ENCODE data around the gene ZNF362.

ZNF362 gene

GRCh38 chr1:33256471-33257206 is at the start of gene ZNF362:
Gene ZNF362, plus strand, starts transcription at chr1:33256492. Its CDS starts 14,083 bp downstream, at chr1:33270575.
- Histone ChIP-seq H3K4me1 (ENCODE audit: control insufficient read depth, insufficient read depth, low read length) (peaks cover 28% of the 10 kb centered on the region), H3K27me3 (ENCODE audit: control insufficient read depth, insufficient read depth, low read length) (0 out of 2 replicates have a peak, but pooled peaks cover 2% of the 10 kb centered on the region), H3K27ac (ENCODE audit: low read depth, low read length) (peak within 1 kb of the TSS; percentile 85; the same call in 1 of the 2 replicates), H3K36me3 (ENCODE audit: control insufficient read depth, insufficient read depth, low read length) (no peaks in the 10 kb centered on the region), H3K9ac (ENCODE audit: low read length) (peak within 1 kb of the TSS; percentile 85), H3K9me3 (ENCODE audit: control insufficient read depth, insufficient read depth, low read depth, low read length) (no peaks in the 10 kb centered on the region), H3K4me3 (ENCODE audit: low read depth, low read length) (peak within 1 kb of the TSS; percentile 89)

GRCh38 chr1:33211972-33212371 is 44.3 kb upstream of the ZNF362 start:
- no peak overlapping the region for H3K27ac ChIP-seq (ENCODE audit: low read depth, low read length)
- no peaks in the 10 kb centered on the region for H3K36me3 ChIP-seq (ENCODE audit: control insufficient read depth, insufficient read depth, low read length)
- no peak overlapping the region for H3K4me3 ChIP-seq (ENCODE audit: low read depth, low read length)
- H3K27me3 ChIP-seq (ENCODE audit: control insufficient read depth, insufficient read depth, low read length): no peaks in the 10 kb centered on the region
- H3K9ac ChIP-seq (ENCODE audit: low read length): no peak overlapping the region
- H3K4me1 ChIP-seq (ENCODE audit: control insufficient read depth, insufficient read depth, low read length): no peaks in the 10 kb centered on the region
- H3K9me3 ChIP-seq (ENCODE audit: control insufficient read depth, insufficient read depth, low read depth, low read length): no peaks in the 10 kb centered on the region

- Histone ChIP-seq H3K36me3 (ENCODE audit: control insufficient read depth, insufficient read depth, low read length) (no peaks in the 10 kb centered on the region), H3K4me1 (ENCODE audit: control insufficient read depth, insufficient read depth, low read length) (peaks cover 21% of the 10 kb centered on the region; the same call in 1 of the 2 replicates), H3K27me3 (ENCODE audit: control insufficient read depth, insufficient read depth, low read length) (no peaks in the 10 kb centered on the region), H3K4me3 (ENCODE audit: low read depth, low read length) (no peak overlapping the region), H3K9me3 (ENCODE audit: control insufficient read depth, insufficient read depth, low read depth, low read length) (peaks cover 3% of the 10 kb centered on the region; the same call in 1 of the 2 replicates), H3K9ac (ENCODE audit: low read length) (no peak overlapping the region), H3K27ac (ENCODE audit: low read depth, low read length) (no peak overlapping the region)
Measured at GRCh38 chr1:33219886-33220661, 36.2 kb upstream of the ZNF362 start.

GRCh38 chr1:33220676-33221384 is 35.5 kb upstream of the ZNF362 start:
- Histone ChIP-seq H3K4me1 (ENCODE audit: control insufficient read depth, insufficient read depth, low read length) (peaks cover 21% of the 10 kb centered on the region; the same call in 1 of the 2 replicates), H3K36me3 (ENCODE audit: control insufficient read depth, insufficient read depth, low read length) (no peaks in the 10 kb centered on the region), H3K27me3 (ENCODE audit: control insufficient read depth, insufficient read depth, low read length) (no peaks in the 10 kb centered on the region), H3K27ac (ENCODE audit: low read depth, low read length) (no peak overlapping the region), H3K4me3 (ENCODE audit: low read depth, low read length) (no peak overlapping the region), H3K9me3 (ENCODE audit: control insufficient read depth, insufficient read depth, low read depth, low read length) (peaks cover 3% of the 10 kb centered on the region; the same call in 1 of the 2 replicates), H3K9ac (ENCODE audit: low read length) (no peak overlapping the region)

GRCh38 chr1:33221385-33221758 is 34.9 kb upstream of the ZNF362 start:
- Histone ChIP-seq H3K4me1 (ENCODE audit: control insufficient read depth, insufficient read depth, low read length) (peaks cover 21% of the 10 kb centered on the region; the same call in 1 of the 2 replicates), H3K27me3 (ENCODE audit: control insufficient read depth, insufficient read depth, low read length) (no peaks in the 10 kb centered on the region), H3K4me3 (ENCODE audit: low read depth, low read length) (no peak overlapping the region), H3K9ac (ENCODE audit: low read length) (no peak overlapping the region), H3K27ac (ENCODE audit: low read depth, low read length) (no peak overlapping the region), H3K36me3 (ENCODE audit: control insufficient read depth, insufficient read depth, low read length) (no peaks in the 10 kb centered on the region), H3K9me3 (ENCODE audit: control insufficient read depth, insufficient read depth, low read depth, low read length) (peaks cover 3% of the 10 kb centered on the region; the same call in 1 of the 2 replicates)

- no peak overlapping the region for H3K27ac ChIP-seq (ENCODE audit: low read depth, low read length)
- no peaks in the 10 kb centered on the region for H3K27me3 ChIP-seq (ENCODE audit: control insufficient read depth, insufficient read depth, low read length)
- no peaks in the 10 kb centered on the region for H3K36me3 ChIP-seq (ENCODE audit: control insufficient read depth, insufficient read depth, low read length)
- peaks cover 3% of the 10 kb centered on the region; the same call in 1 of the 2 replicates for H3K9me3 ChIP-seq (ENCODE audit: control insufficient read depth, insufficient read depth, low read depth, low read length)
- H3K9ac ChIP-seq (ENCODE audit: low read length): no peak overlapping the region
- H3K4me3 ChIP-seq (ENCODE audit: low read depth, low read length): no peak overlapping the region
- H3K4me1 ChIP-seq (ENCODE audit: control insufficient read depth, insufficient read depth, low read length): peaks cover 21% of the 10 kb centered on the region; the same call in 1 of the 2 replicates
Measured at GRCh38 chr1:33222381-33222780, 33.9 kb upstream of the ZNF362 start.

- H3K9ac ChIP-seq (ENCODE audit: low read length): no peak overlapping the region
- peaks cover 3% of the 10 kb centered on the region; the same call in 1 of the 2 replicates for H3K9me3 ChIP-seq (ENCODE audit: control insufficient read depth, insufficient read depth, low read depth, low read length)
- no peaks in the 10 kb centered on the region; the same call in 1 of the 2 replicates for H3K27me3 ChIP-seq (ENCODE audit: control insufficient read depth, insufficient read depth, low read length)
- peaks cover 21% of the 10 kb centered on the region; the same call in 1 of the 2 replicates for H3K4me1 ChIP-seq (ENCODE audit: control insufficient read depth, insufficient read depth, low read length)
- H3K36me3 ChIP-seq (ENCODE audit: control insufficient read depth, insufficient read depth, low read length): no peaks in the 10 kb centered on the region
- no peak overlapping the region for H3K4me3 ChIP-seq (ENCODE audit: low read depth, low read length)
- no peak overlapping the region for H3K27ac ChIP-seq (ENCODE audit: low read depth, low read length)
Measured at GRCh38 chr1:33224166-33224707, 32.1 kb upstream of the ZNF362 start.

GRCh38 chr1:33225586-33225985 is 30.7 kb upstream of the ZNF362 start:
- Histone ChIP-seq H3K4me3 (ENCODE audit: low read depth, low read length) (no peak overlapping the region), H3K27ac (ENCODE audit: low read depth, low read length) (no peak overlapping the region), H3K36me3 (ENCODE audit: control insufficient read depth, insufficient read depth, low read length) (no peaks in the 10 kb centered on the region), H3K9ac (ENCODE audit: low read length) (no peak overlapping the region), H3K4me1 (ENCODE audit: control insufficient read depth, insufficient read depth, low read length) (peaks cover 8% of the 10 kb centered on the region; the same call in 1 of the 2 replicates), H3K27me3 (ENCODE audit: control insufficient read depth, insufficient read depth, low read length) (no peaks in the 10 kb centered on the region; the same call in 1 of the 2 replicates), H3K9me3 (ENCODE audit: control insufficient read depth, insufficient read depth, low read depth, low read length) (peaks cover 3% of the 10 kb centered on the region; the same call in 1 of the 2 replicates)

- H3K27me3 ChIP-seq (ENCODE audit: control insufficient read depth, insufficient read depth, low read length): no peaks in the 10 kb centered on the region; the same call in 1 of the 2 replicates
- H3K9ac ChIP-seq (ENCODE audit: low read length): no peak overlapping the region
- peaks cover 3% of the 10 kb centered on the region; the same call in 1 of the 2 replicates for H3K9me3 ChIP-seq (ENCODE audit: control insufficient read depth, insufficient read depth, low read depth, low read length)
- H3K4me1 ChIP-seq (ENCODE audit: control insufficient read depth, insufficient read depth, low read length): peaks cover under 1% of the 10 kb centered on the region; the same call in 1 of the 2 replicates
- no peaks in the 10 kb centered on the region for H3K36me3 ChIP-seq (ENCODE audit: control insufficient read depth, insufficient read depth, low read length)
- H3K27ac ChIP-seq (ENCODE audit: low read depth, low read length): no peak overlapping the region
- no peak overlapping the region for H3K4me3 ChIP-seq (ENCODE audit: low read depth, low read length)
Measured at GRCh38 chr1:33228935-33229487, 27.3 kb upstream of the ZNF362 start.

GRCh38 chr1:33231166-33231565 is 25.1 kb upstream of the ZNF362 start:
- Histone ChIP-seq H3K27me3 (ENCODE audit: control insufficient read depth, insufficient read depth, low read length) (no peaks in the 10 kb centered on the region; the same call in 1 of the 2 replicates), H3K4me1 (ENCODE audit: control insufficient read depth, insufficient read depth, low read length) (peaks cover 14% of the 10 kb centered on the region), H3K36me3 (ENCODE audit: control insufficient read depth, insufficient read depth, low read length) (no peaks in the 10 kb centered on the region), H3K4me3 (ENCODE audit: low read depth, low read length) (no peak overlapping the region), H3K9ac (ENCODE audit: low read length) (no peak overlapping the region), H3K9me3 (ENCODE audit: control insufficient read depth, insufficient read depth, low read depth, low read length) (no peaks in the 10 kb centered on the region), H3K27ac (ENCODE audit: low read depth, low read length) (no peak overlapping the region)

All from HUES6 (cell line).